Measurements from ENCODE around the gene BBS9. TPM values are rescaled to one million over a fixed set of nuclear protein-coding genes. Genes with fewer than 3 reads are reported as not detected.

The BBS9 gene
- total and polyA plus RNA-seq, 2 experiments from 2014 or later: 27.2 to 66.1 TPM

GRCh38 chr7:33646166-33646565 is 516.8 kb downstream of the BBS9 start:
- TF ChIP-seq, protein P1, sequence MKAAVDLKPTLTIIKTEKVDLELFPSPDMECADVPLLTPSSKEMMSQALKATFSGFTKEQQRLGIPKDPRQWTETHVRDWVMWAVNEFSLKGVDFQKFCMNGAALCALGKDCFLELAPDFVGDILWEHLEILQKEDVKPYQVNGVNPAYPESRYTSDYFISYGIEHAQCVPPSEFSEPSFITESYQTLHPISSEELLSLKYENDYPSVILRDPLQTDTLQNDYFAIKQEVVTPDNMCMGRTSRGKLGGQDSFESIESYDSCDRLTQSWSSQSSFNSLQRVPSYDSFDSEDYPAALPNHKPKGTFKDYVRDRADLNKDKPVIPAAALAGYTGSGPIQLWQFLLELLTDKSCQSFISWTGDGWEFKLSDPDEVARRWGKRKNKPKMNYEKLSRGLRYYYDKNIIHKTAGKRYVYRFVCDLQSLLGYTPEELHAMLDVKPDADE (IDR thresholded peaks at IDR 0.05): no peak
- no peak for TF ChIP-seq POLR2AphosphoS5 (IDR thresholded peaks at IDR 0.05; ENCODE audit: low read depth)
- no peak for TF ChIP-seq ZNF114 (CRISPR knock-in tag; IDR thresholded peaks at IDR 0.05)
- peaks cover 8% of the 10 kb centered on the region for H3K4me1 Mint-ChIP-seq
- no peak overlapping the region for H3K27ac ChIP-seq (ENCODE audit: low read depth)

GRCh38 chr7:33646891-33647391 is 517.6 kb downstream of the BBS9 start:
- H3K4me3 Mint-ChIP-seq: no peak overlapping the region
- ATAC-seq (no peak), DNase-seq (ENCODE audit: low spot score) (no peak)
- H3K27me3 Mint-ChIP-seq (ENCODE audit: insufficient read depth, low read depth, poor library complexity): peaks cover 2% of the 10 kb centered on the region
- Histone ChIP-seq H3K4me3 (no peak overlapping the region), H3K27ac (ENCODE audit: low read depth) (no peak overlapping the region), H3K9me2 (ENCODE audit: insufficient read depth) (no peaks in the 10 kb centered on the region), H3K36me3 (ENCODE audit: insufficient read depth) (no peaks in the 10 kb centered on the region), H2AFZ (no peak overlapping the region), H3K27me3 (ENCODE audit: insufficient read depth) (no peaks in the 10 kb centered on the region), H4K20me1 (replicated peaks; ENCODE audit: insufficient read depth) (no peaks in the 10 kb centered on the region), H3K4me1 (ENCODE audit: insufficient read depth) (peaks cover 5% of the 10 kb centered on the region; the same call in 1 of the 2 replicates), H3F3A (replicated peaks; ENCODE audit: low read depth) (no peaks in the 10 kb centered on the region), H3K4me2 (no peak overlapping the region), H3K79me2 (replicated peaks; ENCODE audit: insufficient read depth) (no peaks in the 10 kb centered on the region)
- H3K4me1 Mint-ChIP-seq: peaks cover 13% of the 10 kb centered on the region
- H3K9me3 Mint-ChIP-seq: peaks cover 6% of the 10 kb centered on the region; the same call in 1 of the 3 replicates
- TF ChIP-seq ZNF114 (CRISPR knock-in tag; IDR thresholded peaks at IDR 0.05): no peak
- TF ChIP-seq, protein P2, sequence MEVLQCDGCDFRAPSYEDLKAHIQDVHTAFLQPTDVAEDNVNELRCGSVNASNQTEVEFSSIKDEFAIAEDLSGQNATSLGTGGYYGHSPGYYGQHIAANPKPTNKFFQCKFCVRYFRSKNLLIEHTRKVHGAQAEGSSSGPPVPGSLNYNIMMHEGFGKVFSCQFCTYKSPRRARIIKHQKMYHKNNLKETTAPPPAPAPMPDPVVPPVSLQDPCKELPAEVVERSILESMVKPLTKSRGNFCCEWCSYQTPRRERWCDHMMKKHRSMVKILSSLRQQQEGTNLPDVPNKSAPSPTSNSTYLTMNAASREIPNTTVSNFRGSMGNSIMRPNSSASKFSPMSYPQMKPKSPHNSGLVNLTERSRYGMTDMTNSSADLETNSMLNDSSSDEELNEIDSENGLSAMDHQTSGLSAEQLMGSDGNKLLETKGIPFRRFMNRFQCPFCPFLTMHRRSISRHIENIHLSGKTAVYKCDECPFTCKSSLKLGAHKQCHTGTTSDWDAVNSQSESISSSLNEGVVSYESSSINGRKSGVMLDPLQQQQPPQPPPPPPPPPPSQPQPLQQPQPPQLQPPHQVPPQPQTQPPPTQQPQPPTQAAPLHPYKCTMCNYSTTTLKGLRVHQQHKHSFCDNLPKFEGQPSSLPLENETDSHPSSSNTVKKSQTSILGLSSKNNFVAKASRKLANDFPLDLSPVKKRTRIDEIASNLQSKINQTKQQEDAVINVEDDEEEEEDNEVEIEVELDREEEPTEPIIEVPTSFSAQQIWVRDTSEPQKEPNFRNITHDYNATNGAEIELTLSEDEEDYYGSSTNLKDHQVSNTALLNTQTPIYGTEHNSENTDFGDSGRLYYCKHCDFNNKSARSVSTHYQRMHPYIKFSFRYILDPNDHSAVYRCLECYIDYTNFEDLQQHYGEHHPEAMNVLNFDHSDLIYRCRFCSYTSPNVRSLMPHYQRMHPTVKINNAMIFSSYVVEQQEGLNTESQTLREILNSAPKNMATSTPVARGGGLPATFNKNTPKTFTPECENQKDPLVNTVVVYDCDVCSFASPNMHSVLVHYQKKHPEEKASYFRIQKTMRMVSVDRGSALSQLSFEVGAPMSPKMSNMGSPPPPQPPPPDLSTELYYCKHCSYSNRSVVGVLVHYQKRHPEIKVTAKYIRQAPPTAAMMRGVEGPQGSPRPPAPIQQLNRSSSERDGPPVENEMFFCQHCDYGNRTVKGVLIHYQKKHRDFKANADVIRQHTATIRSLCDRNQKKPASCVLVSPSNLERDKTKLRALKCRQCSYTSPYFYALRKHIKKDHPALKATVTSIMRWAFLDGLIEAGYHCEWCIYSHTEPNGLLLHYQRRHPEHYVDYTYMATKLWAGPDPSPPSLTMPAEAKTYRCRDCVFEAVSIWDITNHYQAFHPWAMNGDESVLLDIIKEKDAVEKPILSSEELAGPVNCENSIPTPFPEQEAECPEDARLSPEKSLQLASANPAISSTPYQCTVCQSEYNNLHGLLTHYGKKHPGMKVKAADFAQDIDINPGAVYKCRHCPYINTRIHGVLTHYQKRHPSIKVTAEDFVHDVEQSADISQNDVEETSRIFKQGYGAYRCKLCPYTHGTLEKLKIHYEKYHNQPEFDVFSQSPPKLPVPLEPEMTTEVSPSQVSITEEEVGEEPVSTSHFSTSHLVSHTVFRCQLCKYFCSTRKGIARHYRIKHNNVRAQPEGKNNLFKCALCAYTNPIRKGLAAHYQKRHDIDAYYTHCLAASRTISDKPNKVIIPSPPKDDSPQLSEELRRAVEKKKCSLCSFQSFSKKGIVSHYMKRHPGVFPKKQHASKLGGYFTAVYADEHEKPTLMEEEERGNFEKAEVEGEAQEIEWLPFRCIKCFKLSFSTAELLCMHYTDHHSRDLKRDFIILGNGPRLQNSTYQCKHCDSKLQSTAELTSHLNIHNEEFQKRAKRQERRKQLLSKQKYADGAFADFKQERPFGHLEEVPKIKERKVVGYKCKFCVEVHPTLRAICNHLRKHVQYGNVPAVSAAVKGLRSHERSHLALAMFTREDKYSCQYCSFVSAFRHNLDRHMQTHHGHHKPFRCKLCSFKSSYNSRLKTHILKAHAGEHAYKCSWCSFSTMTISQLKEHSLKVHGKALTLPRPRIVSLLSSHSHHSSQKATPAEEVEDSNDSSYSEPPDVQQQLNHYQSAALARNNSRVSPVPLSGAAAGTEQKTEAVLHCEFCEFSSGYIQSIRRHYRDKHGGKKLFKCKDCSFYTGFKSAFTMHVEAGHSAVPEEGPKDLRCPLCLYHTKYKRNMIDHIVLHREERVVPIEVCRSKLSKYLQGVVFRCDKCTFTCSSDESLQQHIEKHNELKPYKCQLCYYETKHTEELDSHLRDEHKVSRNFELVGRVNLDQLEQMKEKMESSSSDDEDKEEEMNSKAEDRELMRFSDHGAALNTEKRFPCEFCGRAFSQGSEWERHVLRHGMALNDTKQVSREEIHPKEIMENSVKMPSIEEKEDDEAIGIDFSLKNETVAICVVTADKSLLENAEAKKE (CRISPR knock-in tag; IDR thresholded peaks at IDR 0.05): no peak
- TF ChIP-seq STAT1 (IDR thresholded peaks at IDR 0.05; ENCODE audit: unreplicated experiment): no peak
- no peak for TF ChIP-seq POLR2AphosphoS5 (IDR thresholded peaks at IDR 0.05; ENCODE audit: low read depth)
- no peak for TF ChIP-seq NANOG (IDR thresholded peaks at IDR 0.05; ENCODE audit: borderline replicate concordance)
- TF ChIP-seq JUNB (IDR thresholded peaks at IDR 0.05; ENCODE audit: unreplicated experiment): no peak
- no peak for TF ChIP-seq EZH2 (IDR thresholded peaks at IDR 0.05; ENCODE audit: low read depth, unreplicated experiment)
- H3K27ac Mint-ChIP-seq: no peak overlapping the region
- H3K36me3 Mint-ChIP-seq (ENCODE audit: low read depth): peaks cover 13% of the 10 kb centered on the region

More at GRCh38 chr7:33646166-33646565, 516.8 kb downstream of the BBS9 start:
- Histone ChIP-seq H2AFZ (no peak overlapping the region), H3K4me3 (no peak overlapping the region), H4K20me1 (replicated peaks; ENCODE audit: insufficient read depth) (no peaks in the 10 kb centered on the region), H3K9me2 (ENCODE audit: insufficient read depth) (no peaks in the 10 kb centered on the region), H3F3A (replicated peaks; ENCODE audit: low read depth) (no peaks in the 10 kb centered on the region), H3K79me2 (replicated peaks; ENCODE audit: insufficient read depth) (no peaks in the 10 kb centered on the region), H3K27me3 (ENCODE audit: insufficient read depth) (no peaks in the 10 kb centered on the region), H3K36me3 (ENCODE audit: insufficient read depth) (no peaks in the 10 kb centered on the region), H3K4me1 (ENCODE audit: insufficient read depth) (peaks cover 5% of the 10 kb centered on the region; the same call in 1 of the 2 replicates), H3K4me2 (no peak overlapping the region)
- Mint-ChIP-seq H3K27ac (no peak overlapping the region), H3K36me3 (ENCODE audit: low read depth) (peaks cover 13% of the 10 kb centered on the region), H3K27me3 (ENCODE audit: insufficient read depth, low read depth, poor library complexity) (peaks cover 1% of the 10 kb centered on the region), H3K9me3 (peaks cover 6% of the 10 kb centered on the region; the same call in 1 of the 3 replicates), H3K4me3 (no peak overlapping the region)
- DNase-seq (ENCODE audit: low spot score) (no peak), ATAC-seq (no peak)

Measured in GM23338 (cell line).